OCI-LY7 (cell line): ENCODE results near the gene PRKN. TPM values are rescaled to one million over a fixed set of nuclear protein-coding genes. Genes with fewer than 3 reads are reported as not detected.
"Not testable (repeated sequence)": the region's sequence is repeated elsewhere in the genome, so short reads cannot be mapped to it uniquely, and the experiment has no call there.

Experiments used
- BruUV-seq: library from RNA; stranded (reverse); fragments of 400-500 nt; replicated peaks from 2 replicates; lab custom pipeline; 2021; lab: Mats Ljungman, UMichigan
- CTCF ChIA-PET: fragments of 300-600 bp; sonication (Branson Sonifier 250); formaldehyde crosslinking; loops from one replicate; lab custom pipeline; 2022; ENCODE audit warnings: antibody characterized with exemption; ENCODE audit not compliant: unreplicated experiment; lab: Charles Lee
- POLR2A ChIA-PET: fragments of 300-600 bp; sonication (Branson Sonifier 250); formaldehyde crosslinking; loops from one replicate; lab custom pipeline; 2022; ENCODE audit warnings: antibody characterized with exemption; lab: Charles Lee
- DNase-seq: peaks from one replicate; pipeline ENCODE4 v3.0.0-alpha.2; 2015; ENCODE audit warnings: low spot score
- H2AFZ ChIP-seq: fragments of 200-600 bp; sonication (generic), shearing (Covaris generic); 2 replicates; pipeline ENCODE4 v1.6.1; 2014; ENCODE audit warnings: mild to moderate bottlenecking, antibody characterized with exemption, low read length, moderate library complexity
- H3K27ac ChIP-seq: fragments of 200-600 bp; sonication (generic); 2 replicates; pipeline ENCODE4 v1.5.1; 2014; ENCODE audit warnings: mixed run types, low read depth, mild to moderate bottlenecking, moderate library complexity, low read length, inconsistent platforms; ENCODE audit not compliant: poor library complexity, severe bottlenecking
- H3K36me3 ChIP-seq: fragments of 200-600 bp; sonication (generic); 2 replicates; pipeline ENCODE4 v1.6.1; 2014; ENCODE audit warnings: mild to moderate bottlenecking, antibody characterized with exemption, low read length, moderate library complexity, mixed read lengths; ENCODE audit not compliant: insufficient read depth
- H3K4me1 ChIP-seq: fragments of 200-600 bp; sonication (generic); 2 replicates; pipeline ENCODE4 v1.5.1; 2014; ENCODE audit warnings: mild to moderate bottlenecking, low read length; ENCODE audit not compliant: insufficient read depth, poor library complexity, severe bottlenecking
- H3K4me2 ChIP-seq: fragments of 200-600 bp; sonication (generic); 2 replicates; pipeline ENCODE4 v1.6.1; 2014; ENCODE audit warnings: mild to moderate bottlenecking, low read length
- H3K4me3 ChIP-seq: fragments of 200-600 bp; sonication (generic); 2 replicates; pipeline ENCODE4 v1.5.1; 2014; ENCODE audit warnings: mild to moderate bottlenecking, low read depth, low read length; ENCODE audit not compliant: poor library complexity, severe bottlenecking
- H3K79me2 ChIP-seq: fragments of 200-600 bp; sonication (generic); 2 replicates; pipeline ENCODE4 v1.6.1; 2016; ENCODE audit warnings: low read depth, mild to moderate bottlenecking, low read length, moderate library complexity, mixed read lengths; ENCODE audit not compliant: insufficient read depth
- H3K9me2 ChIP-seq: fragments of 200-600 bp; sonication (generic); 2 replicates; pipeline ENCODE4 v1.6.1; 2016; ENCODE audit warnings: mild to moderate bottlenecking, low read length, mixed read lengths; ENCODE audit not compliant: insufficient read depth
- H3K9me3 ChIP-seq: fragments of 200-600 bp; sonication (generic); 2 replicates; pipeline ENCODE4 v1.6.1; 2014; ENCODE audit warnings: mild to moderate bottlenecking, mixed run types, low read length, mixed read lengths
- H4K20me1 ChIP-seq: fragments of 200-600 bp; sonication (generic); 2 replicates; pipeline ENCODE4 v1.6.1; 2014; ENCODE audit warnings: mild to moderate bottlenecking, antibody characterized with exemption, low read length, moderate library complexity, mixed read lengths; ENCODE audit not compliant: insufficient read depth
- EZH2phosphoT487 ChIP-seq: fragments of 200-600 bp; sonication (generic); IDR thresholded peaks from 2 replicates; pipeline ENCODE4 v1.6.1; 2018; ENCODE audit warnings: low read depth, borderline replicate concordance, mild to moderate bottlenecking, mixed run types, antibody characterized with exemption, low read length, moderate library complexity, mixed read lengths
- intact Hi-C: fragments of 100-400 bp; cut with micrococcal nuclease; formaldehyde crosslinking; loops from one replicate; pipeline ENCODE4 v1.10.0; 2022; ENCODE audit not compliant: unreplicated experiment
- total RNA-seq, 2 experiments: library from RNA; depleted of rRNA in 1 of 2; stranded (reverse); fragments of >200 nt in 1 of 2; shearing (Covaris generic) in 1 of 2; gene quantifications; 2 replicates each; pipeline ENCODE4 v1.2.3, GENCODE V29; 2014 to 2022
- TF ChIP-seq, protein P1 (sequence below): fragments of 200-600 bp; sonication (generic); conservative IDR thresholded peaks from 2 replicates; pipeline ENCODE4 v1.5.1; 2014; ENCODE audit warnings: mild to moderate bottlenecking, antibody characterized with exemption, low read length, moderate library complexity, mixed read lengths

The PRKN gene
- total RNA-seq, 2 experiments from 2014 or later: 1.3 to 2.0 TPM

DNA sequence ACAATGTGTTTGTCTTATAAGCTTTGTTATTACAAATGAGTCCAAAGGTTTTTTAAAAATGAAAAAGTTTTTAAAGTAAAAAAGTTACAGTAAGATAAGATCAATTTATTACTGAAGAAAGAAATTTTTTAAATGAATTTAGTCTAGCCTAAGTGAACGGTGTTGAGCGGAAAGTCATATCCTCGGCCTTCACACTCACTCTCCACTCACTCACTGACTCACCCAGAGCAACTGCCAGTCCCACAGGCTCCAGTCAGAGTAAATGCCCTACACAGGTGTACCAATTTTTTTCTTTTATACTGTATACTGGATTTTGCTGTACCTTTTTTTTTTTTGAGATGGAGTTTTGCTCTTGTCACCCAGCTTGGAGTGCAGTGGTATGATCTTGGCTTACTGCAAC, 1411.0 kb downstream of the PRKN start:
- intact Hi-C loops: no loop called here
- Histone ChIP-seq H3K36me3 (no peaks in the 10 kb centered on the region), H3K27ac (no peak overlapping the region), H3K4me3 (no peak overlapping the region), H3K79me2 (no peaks in the 10 kb centered on the region), H3K4me1 (no peaks in the 10 kb centered on the region), H3K4me2 (no peak overlapping the region), H3K9me2 (no peaks in the 10 kb centered on the region), H2AFZ (no peak overlapping the region), H4K20me1 (no peaks in the 10 kb centered on the region), H3K9me3 (no peaks in the 10 kb centered on the region)
- BruUV-seq: no TSS peak
- no peak for TF ChIP-seq EZH2phosphoT487
- TF ChIP-seq, protein P1, sequence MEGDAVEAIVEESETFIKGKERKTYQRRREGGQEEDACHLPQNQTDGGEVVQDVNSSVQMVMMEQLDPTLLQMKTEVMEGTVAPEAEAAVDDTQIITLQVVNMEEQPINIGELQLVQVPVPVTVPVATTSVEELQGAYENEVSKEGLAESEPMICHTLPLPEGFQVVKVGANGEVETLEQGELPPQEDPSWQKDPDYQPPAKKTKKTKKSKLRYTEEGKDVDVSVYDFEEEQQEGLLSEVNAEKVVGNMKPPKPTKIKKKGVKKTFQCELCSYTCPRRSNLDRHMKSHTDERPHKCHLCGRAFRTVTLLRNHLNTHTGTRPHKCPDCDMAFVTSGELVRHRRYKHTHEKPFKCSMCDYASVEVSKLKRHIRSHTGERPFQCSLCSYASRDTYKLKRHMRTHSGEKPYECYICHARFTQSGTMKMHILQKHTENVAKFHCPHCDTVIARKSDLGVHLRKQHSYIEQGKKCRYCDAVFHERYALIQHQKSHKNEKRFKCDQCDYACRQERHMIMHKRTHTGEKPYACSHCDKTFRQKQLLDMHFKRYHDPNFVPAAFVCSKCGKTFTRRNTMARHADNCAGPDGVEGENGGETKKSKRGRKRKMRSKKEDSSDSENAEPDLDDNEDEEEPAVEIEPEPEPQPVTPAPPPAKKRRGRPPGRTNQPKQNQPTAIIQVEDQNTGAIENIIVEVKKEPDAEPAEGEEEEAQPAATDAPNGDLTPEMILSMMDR: no peak
- ChIA-PET CTCF (no interaction called here), POLR2A (no interaction called here)
- no peak for DNase-seq

DNA sequence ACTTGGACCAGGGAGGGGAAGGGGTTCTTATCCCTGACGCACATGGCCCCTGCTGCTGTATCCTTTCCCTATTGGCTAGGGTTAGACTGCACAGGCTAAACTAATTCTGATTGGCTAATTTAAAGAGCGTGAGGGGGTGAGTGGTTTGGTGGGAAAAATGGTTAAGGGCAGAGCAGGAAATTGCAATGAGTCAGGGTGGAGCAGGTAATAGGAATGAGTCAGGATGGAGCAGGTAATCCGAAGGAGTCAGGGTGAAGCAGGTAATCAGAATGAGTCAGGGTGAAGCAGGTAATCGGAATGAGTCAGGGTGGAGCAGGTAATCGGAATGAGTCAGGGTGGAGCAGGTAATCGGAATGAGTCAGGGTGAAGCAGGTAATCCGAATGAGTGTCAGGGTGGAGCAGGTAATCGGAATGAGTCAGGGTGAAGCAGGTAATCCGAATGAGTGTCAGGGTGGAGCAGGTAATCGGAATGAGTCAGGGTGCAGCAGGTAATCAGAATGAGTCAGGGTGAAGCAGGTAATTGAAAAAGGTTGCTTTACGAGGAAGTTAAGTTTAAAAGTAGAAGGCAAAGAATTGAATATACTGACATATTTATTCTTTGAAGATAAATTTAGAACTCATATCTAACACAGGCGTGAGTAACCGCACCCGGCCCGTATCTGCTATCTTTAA, 1412.2 kb downstream of the PRKN start:
- POLR2A ChIA-PET, CTCF ChIA-PET, H3K4me2 ChIP-seq, H3K36me3 ChIP-seq, intact Hi-C loops, BruUV-seq, H3K4me3 ChIP-seq, H3K9me3 ChIP-seq, H3K27ac ChIP-seq, H2AFZ ChIP-seq, H3K4me1 ChIP-seq, H3K79me2 ChIP-seq, H4K20me1 ChIP-seq, H3K9me2 ChIP-seq, DNase-seq: not testable (repeated sequence)

DNA sequence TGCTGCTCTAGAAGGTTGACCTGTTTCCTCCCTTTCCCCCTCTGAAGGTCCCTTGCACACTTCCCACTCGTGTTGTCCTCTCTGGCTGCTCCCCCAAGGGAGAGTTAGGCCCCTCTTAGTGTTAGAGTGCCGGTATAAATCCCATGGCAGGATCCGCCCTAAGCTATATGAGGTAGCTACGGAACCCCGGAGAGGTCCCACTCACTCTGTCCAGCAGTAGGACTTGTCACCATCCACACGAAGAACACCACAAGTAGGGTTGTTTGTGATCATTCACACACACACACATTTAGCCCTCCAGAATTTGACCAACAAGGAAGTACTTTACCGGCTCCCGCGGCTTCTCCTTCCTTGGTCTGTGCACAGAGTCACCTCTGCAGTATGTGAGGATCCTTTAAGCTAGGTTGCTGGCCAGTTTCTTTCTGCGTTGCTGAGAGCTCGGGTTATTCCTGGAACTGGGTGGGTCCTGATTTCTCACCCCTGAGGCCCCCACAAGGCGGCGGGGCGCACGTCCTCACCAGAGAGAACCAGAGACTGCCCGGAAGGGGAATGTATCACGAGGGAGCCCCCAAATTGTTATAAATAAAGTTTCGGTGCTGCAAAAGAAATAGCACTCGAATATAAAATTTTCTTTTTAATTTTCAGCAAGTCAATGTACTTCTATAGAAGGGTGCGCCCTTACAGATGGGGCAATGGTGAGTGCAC, 1412.9 kb downstream of the PRKN start:
- H3K4me2 ChIP-seq, H4K20me1 ChIP-seq, H3K9me2 ChIP-seq, H3K4me1 ChIP-seq, POLR2A ChIA-PET, H3K36me3 ChIP-seq, H3K79me2 ChIP-seq, H3K4me3 ChIP-seq, BruUV-seq, H3K9me3 ChIP-seq, H2AFZ ChIP-seq, intact Hi-C loops, DNase-seq, CTCF ChIA-PET, H3K27ac ChIP-seq: not testable (repeated sequence)
